Suprapubic skin (tissue), 4 donors: ENCODE results near the gene SUN2. TPM values are rescaled to one million over a fixed set of nuclear protein-coding genes. Genes with fewer than 3 reads are reported as not detected.

Experiments used
- DNase-seq, 2 donors: peaks; one replicate each; pipeline ENCODE4 v3.0.0-alpha.2; 2019; ENCODE audit warnings: low spot score in 2 of 2
- H3K27ac ChIP-seq: fragments of 200-600 bp; sonication (generic); one replicate; pipeline ENCODE4 v1.5.1; 2019
- H3K27me3 ChIP-seq: fragments of 200-600 bp; sonication (generic); one replicate; pipeline ENCODE4 v1.5.1; 2019
- H3K36me3 ChIP-seq: fragments of 200-600 bp; sonication (generic); one replicate; pipeline ENCODE4 v1.5.1; 2019
- H3K4me1 ChIP-seq: fragments of 200-600 bp; sonication (generic); one replicate; pipeline ENCODE4 v1.5.1; 2019
- H3K4me3 ChIP-seq: fragments of 200-600 bp; sonication (generic); one replicate; pipeline ENCODE4 v1.5.1; 2019; ENCODE audit warnings: mild to moderate bottlenecking
- H3K9me3 ChIP-seq: fragments of 200-600 bp; sonication (generic); one replicate; pipeline ENCODE4 v1.5.1; 2019
- EP300 ChIP-seq: sonication (generic); formaldehyde crosslinking; IDR thresholded peaks from one replicate; pipeline ENCODE4 v1.6.1; 2017; ENCODE audit warnings: antibody characterized with exemption
- POLR2A ChIP-seq, 2 donors: fragments of 450-650 bp; IDR thresholded peaks; one replicate each; pipeline ENCODE4 v1.6.1; 2017; ENCODE audit warnings: antibody characterized with exemption in 2 of 2, mild to moderate bottlenecking in 2 of 2, moderate library complexity in 2 of 2
- POLR2AphosphoS5 ChIP-seq, 3 donors: sonication (generic); formaldehyde crosslinking; IDR thresholded peaks; one replicate each; pipeline ENCODE4 v1.6.1; 2017; ENCODE audit warnings: antibody characterized with exemption in 3 of 3
- WGBS: methylation state at CpG from one replicate; pipeline ENCODE4 v1.1.5; 2018; 5-methylcytosine and 5-hydroxymethylcytosine counted together
- total RNA-seq, 4 donors: library from RNA; depleted of rRNA; stranded (reverse); fragments of >200 nt; gene quantifications; one replicate each; pipeline ENCODE4 v1.1.0, GENCODE V29; 2016
- TF ChIP-seq, protein P1 (sequence below), 2 donors: fragments of 200-600 bp in 1 of 2; fragments of 450-650 bp in 1 of 2; sonication (generic) in 1 of 2; IDR thresholded peaks; one replicate each; pipeline ENCODE4 v1.5.1; 2016 to 2019; ENCODE audit warnings: antibody characterized with exemption in 2 of 2, mild to moderate bottlenecking in 1 of 2, moderate library complexity in 1 of 2

Gene SUN2
- total RNA-seq, 4 donors from 2014 or later, result 186 to 262 (median 232) TPM

DNA sequence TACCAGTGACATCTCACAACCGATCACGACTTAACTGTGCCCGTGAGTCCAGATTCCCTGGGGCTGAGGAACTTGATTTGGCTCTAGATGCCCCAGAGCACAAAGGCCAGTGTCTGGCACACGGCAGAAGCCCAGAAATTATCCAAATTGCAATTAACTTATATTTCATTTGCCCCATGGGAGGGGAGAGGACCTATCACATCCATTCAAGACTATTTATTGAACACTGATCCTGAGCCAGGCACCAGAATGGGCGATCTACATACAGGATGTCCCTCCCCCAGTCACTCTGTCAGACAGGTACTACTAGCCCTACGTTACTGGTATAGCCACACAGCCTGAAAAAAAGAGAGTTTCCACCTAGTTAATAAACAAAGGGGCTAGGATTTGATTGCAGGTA is 33.0 kb upstream of the SUN2 start:
- 51% methylated on average over 6 of the region's 6 CpGs for WGBS
- TF ChIP-seq POLR2A (IDR thresholded peaks at IDR 0.05) (no peak), EP300 (no peak), POLR2AphosphoS5 (IDR thresholded peaks at IDR 0.05) (no peak)
- Histone ChIP-seq H3K4me1 (peaks cover 23% of the 10 kb centered on the region), H3K36me3 (peaks cover 11% of the 10 kb centered on the region), H3K4me3 (no peak overlapping the region), H3K27me3 (no peaks in the 10 kb centered on the region), H3K27ac (no peak overlapping the region), H3K9me3 (no peaks in the 10 kb centered on the region)
- DNase-seq, result no peak

- Histone ChIP-seq H3K36me3 (peaks cover 11% of the 10 kb centered on the region), H3K9me3 (no peaks in the 10 kb centered on the region), H3K27ac (peak overlapping the region; percentile 42), H3K4me3 (no peak overlapping the region), H3K27me3 (no peaks in the 10 kb centered on the region), H3K4me1 (peaks cover 21% of the 10 kb centered on the region)
- TF ChIP-seq, protein P1, sequence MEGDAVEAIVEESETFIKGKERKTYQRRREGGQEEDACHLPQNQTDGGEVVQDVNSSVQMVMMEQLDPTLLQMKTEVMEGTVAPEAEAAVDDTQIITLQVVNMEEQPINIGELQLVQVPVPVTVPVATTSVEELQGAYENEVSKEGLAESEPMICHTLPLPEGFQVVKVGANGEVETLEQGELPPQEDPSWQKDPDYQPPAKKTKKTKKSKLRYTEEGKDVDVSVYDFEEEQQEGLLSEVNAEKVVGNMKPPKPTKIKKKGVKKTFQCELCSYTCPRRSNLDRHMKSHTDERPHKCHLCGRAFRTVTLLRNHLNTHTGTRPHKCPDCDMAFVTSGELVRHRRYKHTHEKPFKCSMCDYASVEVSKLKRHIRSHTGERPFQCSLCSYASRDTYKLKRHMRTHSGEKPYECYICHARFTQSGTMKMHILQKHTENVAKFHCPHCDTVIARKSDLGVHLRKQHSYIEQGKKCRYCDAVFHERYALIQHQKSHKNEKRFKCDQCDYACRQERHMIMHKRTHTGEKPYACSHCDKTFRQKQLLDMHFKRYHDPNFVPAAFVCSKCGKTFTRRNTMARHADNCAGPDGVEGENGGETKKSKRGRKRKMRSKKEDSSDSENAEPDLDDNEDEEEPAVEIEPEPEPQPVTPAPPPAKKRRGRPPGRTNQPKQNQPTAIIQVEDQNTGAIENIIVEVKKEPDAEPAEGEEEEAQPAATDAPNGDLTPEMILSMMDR (IDR thresholded peaks at IDR 0.05), result no peak
- TF ChIP-seq POLR2A (IDR thresholded peaks at IDR 0.05), result no peak
- no peak for TF ChIP-seq POLR2AphosphoS5 (IDR thresholded peaks at IDR 0.05)
- no peak for TF ChIP-seq EP300
- no peak for DNase-seq
- WGBS, result 43% methylated on average over 16 of the region's 16 CpGs
Measured at GRCh38 chr22:38788021-38788816, 32.4 kb upstream of the SUN2 start.

DNA sequence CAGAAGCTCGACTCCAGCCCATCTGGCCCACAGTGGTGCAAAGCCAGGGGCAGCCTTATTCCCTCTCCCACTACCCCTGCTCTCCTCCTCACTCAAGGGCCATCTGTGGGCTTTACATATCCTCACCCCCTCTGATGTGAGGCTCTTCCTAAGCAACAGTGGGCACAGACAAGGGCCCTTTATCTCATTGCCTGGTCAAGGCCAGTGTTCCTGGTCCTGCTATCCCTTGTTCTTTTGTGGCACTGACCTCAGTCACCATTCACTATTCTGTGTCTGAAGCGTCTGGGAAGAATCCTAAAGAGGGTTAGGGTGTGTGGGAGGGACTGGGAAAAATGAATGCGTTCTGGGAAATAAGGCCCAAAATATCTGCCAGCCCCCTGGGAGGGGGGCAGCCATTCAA is 30.8 kb upstream of the SUN2 start:
- Histone ChIP-seq H3K36me3 (peaks cover 11% of the 10 kb centered on the region), H3K9me3 (no peaks in the 10 kb centered on the region), H3K27ac (no peak overlapping the region), H3K27me3 (no peaks in the 10 kb centered on the region), H3K4me3 (no peak overlapping the region), H3K4me1 (peaks cover 29% of the 10 kb centered on the region)
- no peak for DNase-seq
- TF ChIP-seq POLR2A (IDR thresholded peaks at IDR 0.05), result no peak
- TF ChIP-seq, protein P1 (IDR thresholded peaks at IDR 0.05), result no peak
- no peak for TF ChIP-seq EP300
- TF ChIP-seq POLR2AphosphoS5 (IDR thresholded peaks at IDR 0.05), result no peak
- WGBS, result 88% methylated on average over 3 of the region's 3 CpGs

- no peaks in the 10 kb centered on the region for H3K27me3 ChIP-seq
- H3K36me3 ChIP-seq, result peaks cover 12% of the 10 kb centered on the region
- TF ChIP-seq POLR2AphosphoS5 (IDR thresholded peaks at IDR 0.05) (no peak), POLR2A (IDR thresholded peaks at IDR 0.05) (no peak), EP300 (no peak)
- TF ChIP-seq, protein P1 (IDR thresholded peaks at IDR 0.05), result no peak
- H3K4me3 ChIP-seq, result no peak overlapping the region
- no peaks in the 10 kb centered on the region for H3K9me3 ChIP-seq
- 96% methylated on average over 5 of the region's 5 CpGs for WGBS
- no peak for DNase-seq
- no peak overlapping the region for H3K27ac ChIP-seq
- H3K4me1 ChIP-seq, result peaks cover 29% of the 10 kb centered on the region
Measured at GRCh38 chr22:38784856-38785255, 29.1 kb upstream of the SUN2 start.

- WGBS, result 94% methylated on average over 15 of the region's 15 CpGs
- no peaks in the 10 kb centered on the region for H3K9me3 ChIP-seq
- no peak for DNase-seq
- no peak for TF ChIP-seq EP300
- TF ChIP-seq POLR2AphosphoS5 (IDR thresholded peaks at IDR 0.05), result no peak
- TF ChIP-seq, protein P1 (IDR thresholded peaks at IDR 0.05), result no peak
- TF ChIP-seq POLR2A (IDR thresholded peaks at IDR 0.05), result no peak
- peaks cover 19% of the 10 kb centered on the region for H3K36me3 ChIP-seq
- no peak overlapping the region for H3K27ac ChIP-seq
- peaks cover 28% of the 10 kb centered on the region for H3K4me1 ChIP-seq
- H3K27me3 ChIP-seq, result no peaks in the 10 kb centered on the region
- no peak overlapping the region for H3K4me3 ChIP-seq
Measured at GRCh38 chr22:38784035-38784434, 28.2 kb upstream of the SUN2 start.
